ENCODE results near the gene MLF2. TPM values are rescaled to one million over a fixed set of nuclear protein-coding genes. Genes with fewer than 3 reads are reported as not detected.

MLF2 gene
- total RNA-seq, 4 donors from 2014 or later: 127 to 150 (median 129) TPM

DNA sequence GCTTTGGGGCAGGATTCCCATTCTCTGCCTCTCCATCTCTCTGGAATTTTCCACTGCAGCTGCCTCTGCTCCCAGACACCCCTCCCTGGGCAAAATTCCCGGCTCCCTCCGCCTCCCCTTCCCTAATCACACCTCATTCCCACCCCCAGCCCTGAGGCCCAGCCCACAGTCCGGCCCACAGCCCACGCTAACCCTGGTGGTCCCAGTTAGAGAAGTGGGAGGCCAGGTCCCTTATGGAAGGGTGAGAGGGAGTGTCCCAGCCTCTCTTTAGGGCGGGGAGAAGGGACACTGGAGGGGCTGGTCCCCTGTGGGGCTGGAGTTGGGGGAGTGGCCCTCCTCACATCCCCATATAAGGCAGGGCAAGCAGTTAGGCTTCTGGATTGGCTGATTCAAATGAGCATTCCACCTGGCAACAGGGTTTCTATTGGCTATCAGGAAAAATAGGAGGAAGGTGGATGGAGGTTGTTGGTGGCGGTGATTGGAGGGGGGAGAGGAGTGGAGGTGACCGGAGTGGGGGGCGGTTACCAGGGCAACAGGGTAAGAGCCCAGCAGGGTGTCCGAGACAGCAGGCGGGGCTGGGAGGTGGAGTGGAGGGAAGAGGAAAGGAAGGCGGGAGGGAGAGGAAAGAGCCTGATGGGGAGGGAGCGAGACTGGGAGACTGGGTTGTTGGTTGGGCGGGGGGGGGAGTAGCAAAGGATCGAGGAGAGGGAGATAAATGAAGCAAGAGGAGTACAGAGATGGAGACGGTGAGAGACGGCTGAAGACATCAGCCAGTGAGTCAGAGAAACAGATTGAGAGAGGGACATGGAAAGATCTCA is 11.3 kb upstream of the MLF2 start:
- DNase-seq (ENCODE audit: low spot score): peak; percentile 75
- no peak for TF ChIP-seq CTCF (IDR thresholded peaks at IDR 0.05)
- ATAC-seq (ENCODE audit: low FRiP score): peak; percentile 79

GRCh38 chr12:6763380-6763779 is 10.4 kb upstream of the MLF2 start:
- ATAC-seq (ENCODE audit: low FRiP score) (no peak), DNase-seq (ENCODE audit: low spot score) (no peak)
- no peak for TF ChIP-seq CTCF (IDR thresholded peaks at IDR 0.05)

GRCh38 chr12:6759741-6760140 is 6.8 kb upstream of the MLF2 start:
- no peak for TF ChIP-seq CTCF (IDR thresholded peaks at IDR 0.05)
- ATAC-seq (ENCODE audit: low FRiP score): no peak
- DNase-seq (ENCODE audit: low spot score): no peak

- ATAC-seq (ENCODE audit: low FRiP score): no peak
- DNase-seq (ENCODE audit: low spot score): no peak
- TF ChIP-seq CTCF (IDR thresholded peaks at IDR 0.05): no peak
Measured at GRCh38 chr12:6758506-6759095, 5.7 kb upstream of the MLF2 start.

DNA sequence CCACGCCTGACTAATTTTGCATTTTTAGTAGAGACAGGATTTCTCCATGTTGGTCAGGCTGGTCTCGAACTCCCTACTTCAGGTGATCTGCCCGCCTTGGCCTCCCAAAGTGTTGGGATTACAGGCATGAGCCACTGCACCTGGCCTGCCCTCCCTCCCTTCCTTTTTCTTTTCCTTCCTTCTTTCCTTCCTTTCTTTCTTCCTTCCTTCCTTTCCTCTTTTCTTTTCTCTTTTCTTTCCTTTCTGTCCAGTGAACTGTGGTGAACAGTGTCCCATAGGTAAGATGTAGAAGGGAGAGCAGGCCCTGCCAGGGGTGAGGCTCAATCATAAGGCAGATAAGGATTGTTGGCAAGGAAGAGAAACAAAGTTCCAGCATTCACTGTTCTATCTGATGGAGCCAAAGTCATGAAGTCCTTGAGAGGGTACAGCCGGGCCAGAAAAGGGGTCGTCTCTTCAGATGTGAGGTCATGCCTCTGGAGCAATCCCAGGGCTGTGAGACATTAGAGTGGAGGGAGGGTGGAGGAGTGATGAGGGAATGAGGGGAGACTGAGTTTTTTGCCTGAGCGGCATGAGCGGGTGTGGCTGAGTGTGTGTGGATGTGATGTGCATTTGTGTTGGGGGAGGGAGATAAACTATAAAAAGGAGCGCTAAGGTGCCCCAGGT is 4.2 kb upstream of the MLF2 start:
- DNase-seq (ENCODE audit: low spot score) (no peak), ATAC-seq (ENCODE audit: low FRiP score) (no peak)
- no peak for TF ChIP-seq CTCF (IDR thresholded peaks at IDR 0.05)

DNA sequence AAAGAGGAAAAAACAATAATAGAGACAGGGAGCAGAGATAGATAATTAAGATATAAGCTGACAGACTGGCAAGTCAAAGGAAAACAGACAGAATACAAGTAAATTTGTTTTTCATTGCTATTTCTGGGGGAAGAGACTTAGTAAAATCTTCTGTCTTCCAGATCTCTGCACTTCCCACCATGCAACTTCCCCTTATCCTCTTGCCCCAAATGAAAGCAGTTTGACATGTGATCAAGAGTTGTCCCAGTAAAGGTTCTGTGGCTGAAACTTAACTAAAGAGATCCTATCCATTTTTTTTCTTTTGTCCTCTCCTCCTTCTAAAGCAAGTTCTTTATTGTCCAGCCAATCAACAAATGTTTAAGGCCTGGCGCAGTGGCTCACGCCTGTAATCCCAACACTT is 1.5 kb upstream of the MLF2 start:
- TF ChIP-seq CTCF (IDR thresholded peaks at IDR 0.05): no peak
- DNase-seq (ENCODE audit: low spot score): no peak
- ATAC-seq (ENCODE audit: low FRiP score): no peak

All from omental fat pad (tissue), 4 donors.